ENCODE measurements around the gene IKZF5.
A peak's percentile ranks its signal among the peaks of the same experiment; 100 is the strongest.

IKZF5 gene

GRCh38 chr10:122954731-122955050 is 53.9 kb downstream of the IKZF5 start:
- H3K27ac Mint-ChIP-seq: no peak overlapping the region
- TF ChIP-seq CTCF (IDR thresholded peaks at IDR 0.05; ENCODE audit: unreplicated experiment in 3 of 3): no peak
- peaks cover 10% of the 10 kb centered on the region for H3K9me3 Mint-ChIP-seq
- H3K36me3 Mint-ChIP-seq (ENCODE audit: low read depth): peaks cover 13% of the 10 kb centered on the region
- peaks cover 17% of the 10 kb centered on the region for H3K27me3 Mint-ChIP-seq (ENCODE audit: low read depth)
- peak overlapping the region; percentile 88 to 97 (median 93) for H3K4me3 Mint-ChIP-seq
- H3K4me1 Mint-ChIP-seq: peaks cover 22% of the 10 kb centered on the region

- peaks cover 22% of the 10 kb centered on the region for H3K4me1 Mint-ChIP-seq
- H3K9me3 Mint-ChIP-seq: peaks cover 10% of the 10 kb centered on the region
- peak within 1 kb of the TSS; percentile 88 to 97 (median 93) for H3K4me3 Mint-ChIP-seq
- peak within 1 kb of the TSS; percentile 41 to 89 (median 82) for H3K27ac Mint-ChIP-seq
- TF ChIP-seq CTCF (IDR thresholded peaks at IDR 0.05; ENCODE audit: unreplicated experiment in 3 of 3): no peak
- H3K27me3 Mint-ChIP-seq (ENCODE audit: low read depth): peaks cover 17% of the 10 kb centered on the region
- peaks cover 13% of the 10 kb centered on the region for H3K36me3 Mint-ChIP-seq (ENCODE audit: low read depth)
Measured at GRCh38 chr10:122953902-122954730, 54.5 kb downstream of the IKZF5 start, which contains the start of gene C10orf88. TSS of gene C10orf88 (minus strand) at chr10:122954227. CDS start at chr10:122954178, 49 bp downstream.

GRCh38 chr10:122949296-122949695 is 59.3 kb downstream of the IKZF5 start:
- Mint-ChIP-seq H3K27me3 (ENCODE audit: low read depth) (peaks cover 3% of the 10 kb centered on the region), H3K4me1 (peaks cover 21% of the 10 kb centered on the region), H3K36me3 (ENCODE audit: low read depth) (peaks cover 39% of the 10 kb centered on the region), H3K9me3 (peaks cover 5% of the 10 kb centered on the region), H3K4me3 (peak overlapping the region in 1 of 3 experiments; percentile 36), H3K27ac (no peak overlapping the region)
- TF ChIP-seq CTCF (IDR thresholded peaks at IDR 0.05; ENCODE audit: unreplicated experiment in 3 of 3): no peak
